GM19395 (cell line): ENCODE data around the gene SEC16A.

Source experiments
- ATAC-seq: cut with Tn5 transposase; IDR thresholded peaks from one replicate; pipeline ENCODE4 v1.9.1; 2021; ENCODE audit warnings: mild to moderate bottlenecking, moderate library complexity; ENCODE audit not compliant: unreplicated experiment

SEC16A gene

GRCh38 chr9:136402067-136402466 is 80.8 kb downstream of the SEC16A start:
- no peak for ATAC-seq

GRCh38 chr9:136401173-136401922 is 81.5 kb downstream of the SEC16A start:
- no peak for ATAC-seq

GRCh38 chr9:136400038-136400834 is 82.6 kb downstream of the SEC16A start, which contains the start of gene SNAPC4:
Gene SNAPC4 (minus strand): TSS chr9:136400170. CDS start chr9:136398428, 1,742 bp downstream.
- ATAC-seq, result no peak

GRCh38 chr9:136399176-136400037 is 83.4 kb downstream of the SEC16A start:
- ATAC-seq, result no peak

- ATAC-seq, result no peak
Observed at GRCh38 chr9:136398286-136398685, 84.6 kb downstream of the SEC16A start.

- ATAC-seq, result no peak
Observed at GRCh38 chr9:136397643-136398042, 85.2 kb downstream of the SEC16A start.

GRCh38 chr9:136396219-136396515 is 86.7 kb downstream of the SEC16A start:
- ATAC-seq, result no peak

GRCh38 chr9:136395345-136396218 is 87.3 kb downstream of the SEC16A start:
- ATAC-seq, result no peak

- no peak for ATAC-seq
Observed at GRCh38 chr9:136395020-136395340, 87.9 kb downstream of the SEC16A start.

- no peak for ATAC-seq
Observed at GRCh38 chr9:136394312-136395019, 88.4 kb downstream of the SEC16A start.

- no peak for ATAC-seq
Observed at GRCh38 chr9:136393531-136393930, 89.3 kb downstream of the SEC16A start.

GRCh38 chr9:136392538-136393449 is 90.0 kb downstream of the SEC16A start:
- ATAC-seq, result no peak

GRCh38 chr9:136391737-136392537 is 90.9 kb downstream of the SEC16A start:
- ATAC-seq, result no peak
